Measurements from ENCODE around the gene PTCD3. TPM values are rescaled to one million over a fixed set of nuclear protein-coding genes. Genes with fewer than 3 reads are reported as not detected.

The PTCD3 gene
- total and polyA plus RNA-seq, 3 donors from 2014 or later: 120 to 213 (median 167) TPM

- Histone ChIP-seq H3K36me3 (ENCODE audit: low read depth, missing control alignments) (peaks cover 5% of the 10 kb centered on the region), H3K4me1 (peaks cover 7% of the 10 kb centered on the region), H3K27ac (no peak overlapping the region), H3K4me3 (no peak overlapping the region), H3K9me3 (no peaks in the 10 kb centered on the region), H3K27me3 (no peaks in the 10 kb centered on the region)
- intact Hi-C loops (cut with DNase I; ENCODE audit: low total_unique reads): no loop called here
- no peak for TF ChIP-seq POLR2A (IDR thresholded peaks at IDR 0.05)
- no peak for TF ChIP-seq CTCF (IDR thresholded peaks at IDR 0.05)
- WGBS, 2 donors: 68 to 82% methylated on average over 7 to 8 of the region's 8 CpGs
- DNase-seq: peak; percentile 31
Measured at GRCh38 chr2:86069091-86069685, 36.8 kb upstream of the PTCD3 start.

GRCh38 chr2:86069783-86070339, 36.2 kb upstream of the PTCD3 start:
- intact Hi-C loops (cut with DNase I; ENCODE audit: low total_unique reads): loop anchor here (10.0 kb wide), 1 partner anchor 185 kb away; the partner anchor contains the start of gene ST3GAL5
- WGBS, 2 donors: 94 to 95% methylated on average over 6 to 16 of the region's 16 CpGs
- H3K36me3 ChIP-seq (ENCODE audit: low read depth, missing control alignments): peaks cover 5% of the 10 kb centered on the region

GRCh38 chr2:86070868-86071267, 35.2 kb upstream of the PTCD3 start:
- H3K4me1 ChIP-seq: peaks cover 7% of the 10 kb centered on the region
- H3K4me3 ChIP-seq: no peak overlapping the region
- WGBS, 2 donors: 77 to 81% methylated on average over 2 of the region's 2 CpGs
- intact Hi-C loops (cut with DNase I; ENCODE audit: low total_unique reads): loop anchor here (10.0 kb wide), 1 partner anchor 186 kb away; the partner anchor contains the start of gene ST3GAL5
- DNase-seq: no peak
- H3K27me3 ChIP-seq: no peaks in the 10 kb centered on the region
- H3K36me3 ChIP-seq (ENCODE audit: low read depth, missing control alignments): peaks cover 5% of the 10 kb centered on the region
- no peak for TF ChIP-seq POLR2A (IDR thresholded peaks at IDR 0.05)
- no peak for TF ChIP-seq CTCF (IDR thresholded peaks at IDR 0.05)
- H3K27ac ChIP-seq: no peak overlapping the region
- H3K9me3 ChIP-seq: no peaks in the 10 kb centered on the region

More at GRCh38 chr2:86069783-86070339, 36.2 kb upstream of the PTCD3 start:
- H3K27ac ChIP-seq: no peak overlapping the region
- no peak overlapping the region for H3K4me3 ChIP-seq
- TF ChIP-seq CTCF (IDR thresholded peaks at IDR 0.05): no peak
- TF ChIP-seq POLR2A (IDR thresholded peaks at IDR 0.05): no peak
- H3K4me1 ChIP-seq: peaks cover 7% of the 10 kb centered on the region
- H3K9me3 ChIP-seq: no peaks in the 10 kb centered on the region
- H3K27me3 ChIP-seq: no peaks in the 10 kb centered on the region
- DNase-seq: no peak

- Histone ChIP-seq H3K4me1 (peaks cover 7% of the 10 kb centered on the region), H3K4me3 (no peak overlapping the region), H3K9me3 (no peaks in the 10 kb centered on the region), H3K36me3 (ENCODE audit: low read depth, missing control alignments) (peaks cover 5% of the 10 kb centered on the region), H3K27ac (peak overlapping the region in 1 of 2 donors; percentile 43), H3K27me3 (no peaks in the 10 kb centered on the region)
- peak; percentile 40 for DNase-seq
- 48 to 76% methylated on average over 9 of the region's 9 CpGs for WGBS, 2 donors
- TF ChIP-seq POLR2A (IDR thresholded peaks at IDR 0.05) (no peak), CTCF (IDR thresholded peaks at IDR 0.05) (no peak)
- intact Hi-C loops (cut with DNase I; ENCODE audit: low total_unique reads): loop anchor here (10.0 kb wide), 1 partner anchor 188 kb away; the partner anchor contains the start of gene ST3GAL5
Measured at GRCh38 chr2:86072271-86072858, 33.7 kb upstream of the PTCD3 start.

Measured in testis (tissue), 3 donors.